ENCODE data around the gene SPATA31D4. TPM values are rescaled to one million over a fixed set of nuclear protein-coding genes. Genes with fewer than 3 reads are reported as not detected.

The SPATA31D4 gene
- total RNA-seq, 1 donor from 2014 or later: not detected

DNA sequence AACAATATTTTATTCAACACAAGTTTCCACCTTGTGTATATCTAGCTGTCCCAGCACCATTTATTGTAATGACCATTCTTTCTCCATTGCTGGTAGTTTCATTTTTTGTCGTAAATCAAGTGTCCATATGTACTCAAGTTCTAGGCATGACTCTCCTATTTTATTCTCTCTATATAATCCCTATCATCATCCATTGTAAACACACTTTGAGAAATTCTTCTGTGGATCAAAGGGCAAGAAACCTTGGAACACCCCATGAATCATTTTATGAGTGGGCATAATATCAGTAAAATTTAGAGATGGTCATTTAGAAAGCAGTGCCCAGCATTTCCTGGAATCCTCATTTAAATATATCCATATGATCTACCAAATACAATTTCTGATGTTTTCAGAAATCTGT, 35.8 kb upstream of the SPATA31D4 start:
- no peaks in the 10 kb centered on the region for H3K36me3 Mint-ChIP-seq (ENCODE audit: low read depth)
- no peaks in the 10 kb centered on the region for H3K9me3 Mint-ChIP-seq
- no peaks in the 10 kb centered on the region for H3K4me1 Mint-ChIP-seq
- no peak overlapping the region for H3K4me3 Mint-ChIP-seq
- TF ChIP-seq, protein P1, sequence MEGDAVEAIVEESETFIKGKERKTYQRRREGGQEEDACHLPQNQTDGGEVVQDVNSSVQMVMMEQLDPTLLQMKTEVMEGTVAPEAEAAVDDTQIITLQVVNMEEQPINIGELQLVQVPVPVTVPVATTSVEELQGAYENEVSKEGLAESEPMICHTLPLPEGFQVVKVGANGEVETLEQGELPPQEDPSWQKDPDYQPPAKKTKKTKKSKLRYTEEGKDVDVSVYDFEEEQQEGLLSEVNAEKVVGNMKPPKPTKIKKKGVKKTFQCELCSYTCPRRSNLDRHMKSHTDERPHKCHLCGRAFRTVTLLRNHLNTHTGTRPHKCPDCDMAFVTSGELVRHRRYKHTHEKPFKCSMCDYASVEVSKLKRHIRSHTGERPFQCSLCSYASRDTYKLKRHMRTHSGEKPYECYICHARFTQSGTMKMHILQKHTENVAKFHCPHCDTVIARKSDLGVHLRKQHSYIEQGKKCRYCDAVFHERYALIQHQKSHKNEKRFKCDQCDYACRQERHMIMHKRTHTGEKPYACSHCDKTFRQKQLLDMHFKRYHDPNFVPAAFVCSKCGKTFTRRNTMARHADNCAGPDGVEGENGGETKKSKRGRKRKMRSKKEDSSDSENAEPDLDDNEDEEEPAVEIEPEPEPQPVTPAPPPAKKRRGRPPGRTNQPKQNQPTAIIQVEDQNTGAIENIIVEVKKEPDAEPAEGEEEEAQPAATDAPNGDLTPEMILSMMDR (conservative IDR thresholded peaks at IDR 0.05): no peak
- no peak overlapping the region for H3K27ac Mint-ChIP-seq (ENCODE audit: unreplicated experiment)
- no peak for DNase-seq (ENCODE audit: low read depth, low spot score)
- H3K27me3 Mint-ChIP-seq (ENCODE audit: low read depth): no peaks in the 10 kb centered on the region

GRCh38 chr9:81893929-81894328, 34.3 kb upstream of the SPATA31D4 start:
- DNase-seq (ENCODE audit: low read depth, low spot score): no peak
- Mint-ChIP-seq H3K27me3 (ENCODE audit: low read depth) (no peaks in the 10 kb centered on the region), H3K9me3 (no peaks in the 10 kb centered on the region), H3K4me3 (no peak overlapping the region), H3K4me1 (no peaks in the 10 kb centered on the region), H3K27ac (ENCODE audit: unreplicated experiment) (no peak overlapping the region), H3K36me3 (ENCODE audit: low read depth) (no peaks in the 10 kb centered on the region)
- TF ChIP-seq, protein P1 (conservative IDR thresholded peaks at IDR 0.05): no peak

DNA sequence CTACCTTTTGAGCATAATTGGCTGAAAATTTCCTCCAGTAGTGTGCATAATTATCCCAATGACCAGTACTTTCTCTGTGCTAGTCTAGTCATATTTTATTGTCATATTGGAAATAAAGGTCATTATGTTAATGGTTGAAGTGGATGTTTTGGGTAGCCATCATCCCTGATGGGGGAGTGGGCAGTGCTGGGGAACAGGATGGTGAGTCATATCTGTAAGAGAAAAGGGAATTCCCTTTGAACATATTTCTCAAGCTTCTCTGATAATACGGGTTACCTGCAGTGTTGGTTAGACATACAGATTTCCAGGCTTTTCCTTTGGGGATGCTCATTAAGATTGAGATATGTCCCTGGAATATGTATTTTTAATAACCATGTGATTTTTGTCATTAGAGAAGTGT, 33.3 kb upstream of the SPATA31D4 start:
- Mint-ChIP-seq H3K4me3 (no peak overlapping the region), H3K9me3 (no peaks in the 10 kb centered on the region), H3K4me1 (no peaks in the 10 kb centered on the region), H3K36me3 (ENCODE audit: low read depth) (no peaks in the 10 kb centered on the region), H3K27ac (ENCODE audit: unreplicated experiment) (no peak overlapping the region), H3K27me3 (ENCODE audit: low read depth) (no peaks in the 10 kb centered on the region)
- DNase-seq (ENCODE audit: low read depth, low spot score): no peak
- TF ChIP-seq, protein P1 (conservative IDR thresholded peaks at IDR 0.05): no peak

- Mint-ChIP-seq H3K9me3 (no peaks in the 10 kb centered on the region), H3K27me3 (ENCODE audit: low read depth) (no peaks in the 10 kb centered on the region), H3K27ac (ENCODE audit: unreplicated experiment) (no peak overlapping the region), H3K4me3 (no peak overlapping the region), H3K36me3 (ENCODE audit: low read depth) (no peaks in the 10 kb centered on the region), H3K4me1 (no peaks in the 10 kb centered on the region)
- TF ChIP-seq, protein P1 (conservative IDR thresholded peaks at IDR 0.05): no peak
- no peak for DNase-seq (ENCODE audit: low read depth, low spot score)
Measured at GRCh38 chr9:81896070-81896469, 32.2 kb upstream of the SPATA31D4 start.

GRCh38 chr9:81898851-81899250, 29.4 kb upstream of the SPATA31D4 start:
- no peak for DNase-seq (ENCODE audit: low read depth, low spot score)
- Mint-ChIP-seq H3K36me3 (ENCODE audit: low read depth) (no peaks in the 10 kb centered on the region), H3K27me3 (ENCODE audit: low read depth) (no peaks in the 10 kb centered on the region), H3K4me1 (no peaks in the 10 kb centered on the region), H3K4me3 (no peak overlapping the region), H3K9me3 (peaks cover 2% of the 10 kb centered on the region), H3K27ac (ENCODE audit: unreplicated experiment) (no peak overlapping the region)
- TF ChIP-seq, protein P1 (conservative IDR thresholded peaks at IDR 0.05): no peak

- Mint-ChIP-seq H3K27me3 (ENCODE audit: low read depth) (no peaks in the 10 kb centered on the region), H3K4me3 (no peak overlapping the region), H3K36me3 (ENCODE audit: low read depth) (no peaks in the 10 kb centered on the region), H3K9me3 (peaks cover 2% of the 10 kb centered on the region), H3K27ac (ENCODE audit: unreplicated experiment) (no peak overlapping the region), H3K4me1 (no peaks in the 10 kb centered on the region)
- TF ChIP-seq, protein P1 (conservative IDR thresholded peaks at IDR 0.05): no peak
- no peak for DNase-seq (ENCODE audit: low read depth, low spot score)
Measured at GRCh38 chr9:81902196-81902595, 26.0 kb upstream of the SPATA31D4 start.

Measured in neural crest cell (in vitro differentiated cells).